ENCODE measurements around the gene BCAP31. TPM values are rescaled to one million over a fixed set of nuclear protein-coding genes. Genes with fewer than 3 reads are reported as not detected.

BCAP31 gene
- total RNA-seq, 1 experiment from 2014 or later = 150 TPM

DNA sequence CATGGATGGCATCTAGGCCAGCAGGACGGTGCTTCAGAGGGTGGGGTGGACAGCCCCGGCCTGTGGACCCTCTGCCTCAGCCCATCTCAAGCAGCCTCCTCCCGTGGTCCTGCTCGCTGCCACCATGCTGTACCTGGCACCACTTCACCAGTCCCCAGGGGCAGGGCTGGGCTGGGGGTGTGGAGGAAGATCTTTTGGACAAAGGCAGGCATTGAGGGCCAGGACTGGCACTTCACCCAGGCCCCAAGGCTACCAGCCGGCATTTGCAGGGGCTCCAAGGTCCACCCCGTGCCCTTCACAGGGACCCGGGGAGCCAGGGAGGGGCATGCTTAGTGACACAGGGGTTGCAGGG lies 40.6 kb upstream of the BCAP31 start:
- Mint-ChIP-seq H3K4me1 (peaks cover 3% of the 10 kb centered on the region; the same call in 1 of the 2 replicates), H3K27me3 (ENCODE audit: low read depth) (no peaks in the 10 kb centered on the region), H3K27ac (no peak overlapping the region), H3K4me3 (no peak overlapping the region), H3K36me3 (no peaks in the 10 kb centered on the region), H3K9me3 (no peaks in the 10 kb centered on the region)
- POLR2A ChIA-PET = no interaction called here
- CTCF ChIA-PET = no interaction called here
- TF ChIP-seq SP1 (CRISPR knock-in tag; conservative IDR thresholded peaks at IDR 0.05) (no peak), ZNF219 (CRISPR knock-in tag; IDR thresholded peaks at IDR 0.05; ENCODE audit: borderline replicate concordance) (no peak), NFE2L1 (CRISPR knock-in tag; IDR thresholded peaks at IDR 0.05) (no peak), SMAD3 (CRISPR knock-in tag; IDR thresholded peaks at IDR 0.05; ENCODE audit: borderline replicate concordance) (no peak), MXD4 (CRISPR knock-in tag; IDR thresholded peaks at IDR 0.05; ENCODE audit: borderline replicate concordance) (no peak), PRRX2 (CRISPR knock-in tag; IDR thresholded peaks at IDR 0.05) (no peak), ZNF232 (CRISPR knock-in tag; IDR thresholded peaks at IDR 0.05) (no peak), CBFB (CRISPR knock-in tag; IDR thresholded peaks at IDR 0.05; ENCODE audit: low read depth) (no peak), SOX15 (CRISPR knock-in tag; IDR thresholded peaks at IDR 0.05) (no peak), OVOL2 (CRISPR knock-in tag; IDR thresholded peaks at IDR 0.05; ENCODE audit: borderline replicate concordance) (no peak), ZBTB21 (CRISPR knock-in tag; IDR thresholded peaks at IDR 0.05; ENCODE audit: borderline replicate concordance) (no peak), ATF1 (CRISPR knock-in tag; IDR thresholded peaks at IDR 0.05) (no peak)
- TF ChIP-seq, protein P1, sequence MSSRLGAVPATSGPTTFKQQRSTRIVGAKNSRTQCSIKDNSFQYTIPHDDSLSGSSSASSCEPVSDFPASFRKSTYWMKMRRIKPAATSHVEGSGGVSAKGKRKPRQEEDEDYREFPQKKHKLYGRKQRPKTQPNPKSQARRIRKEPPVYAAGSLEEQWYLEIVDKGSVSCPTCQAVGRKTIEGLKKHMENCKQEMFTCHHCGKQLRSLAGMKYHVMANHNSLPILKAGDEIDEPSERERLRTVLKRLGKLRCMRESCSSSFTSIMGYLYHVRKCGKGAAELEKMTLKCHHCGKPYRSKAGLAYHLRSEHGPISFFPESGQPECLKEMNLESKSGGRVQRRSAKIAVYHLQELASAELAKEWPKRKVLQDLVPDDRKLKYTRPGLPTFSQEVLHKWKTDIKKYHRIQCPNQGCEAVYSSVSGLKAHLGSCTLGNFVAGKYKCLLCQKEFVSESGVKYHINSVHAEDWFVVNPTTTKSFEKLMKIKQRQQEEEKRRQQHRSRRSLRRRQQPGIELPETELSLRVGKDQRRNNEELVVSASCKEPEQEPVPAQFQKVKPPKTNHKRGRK (CRISPR knock-in tag; IDR thresholded peaks at IDR 0.05; ENCODE audit: borderline replicate concordance) = no peak
- TF ChIP-seq, protein P2, sequence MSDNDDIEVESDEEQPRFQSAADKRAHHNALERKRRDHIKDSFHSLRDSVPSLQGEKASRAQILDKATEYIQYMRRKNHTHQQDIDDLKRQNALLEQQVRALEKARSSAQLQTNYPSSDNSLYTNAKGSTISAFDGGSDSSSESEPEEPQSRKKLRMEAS (CRISPR knock-in tag; IDR thresholded peaks at IDR 0.05) = no peak
- TF ChIP-seq, protein P3, sequence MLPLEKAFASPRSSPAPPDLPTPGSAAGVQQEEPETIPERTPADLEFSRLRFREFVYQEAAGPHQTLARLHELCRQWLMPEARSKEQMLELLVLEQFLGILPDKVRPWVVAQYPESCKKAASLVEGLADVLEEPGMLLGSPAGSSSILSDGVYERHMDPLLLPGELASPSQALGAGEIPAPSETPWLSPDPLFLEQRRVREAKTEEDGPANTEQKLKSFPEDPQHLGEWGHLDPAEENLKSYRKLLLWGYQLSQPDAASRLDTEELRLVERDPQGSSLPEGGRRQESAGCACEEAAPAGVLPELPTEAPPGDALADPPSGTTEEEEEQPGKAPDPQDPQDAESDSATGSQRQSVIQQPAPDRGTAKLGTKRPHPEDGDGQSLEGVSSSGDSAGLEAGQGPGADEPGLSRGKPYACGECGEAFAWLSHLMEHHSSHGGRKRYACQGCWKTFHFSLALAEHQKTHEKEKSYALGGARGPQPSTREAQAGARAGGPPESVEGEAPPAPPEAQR (CRISPR knock-in tag; IDR thresholded peaks at IDR 0.05) = no peak
- TF ChIP-seq, protein P4, sequence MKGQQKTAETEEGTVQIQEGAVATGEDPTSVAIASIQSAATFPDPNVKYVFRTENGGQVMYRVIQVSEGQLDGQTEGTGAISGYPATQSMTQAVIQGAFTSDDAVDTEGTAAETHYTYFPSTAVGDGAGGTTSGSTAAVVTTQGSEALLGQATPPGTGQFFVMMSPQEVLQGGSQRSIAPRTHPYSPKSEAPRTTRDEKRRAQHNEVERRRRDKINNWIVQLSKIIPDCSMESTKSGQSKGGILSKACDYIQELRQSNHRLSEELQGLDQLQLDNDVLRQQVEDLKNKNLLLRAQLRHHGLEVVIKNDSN (CRISPR knock-in tag; IDR thresholded peaks at IDR 0.05) = no peak
- TF ChIP-seq, protein P5, sequence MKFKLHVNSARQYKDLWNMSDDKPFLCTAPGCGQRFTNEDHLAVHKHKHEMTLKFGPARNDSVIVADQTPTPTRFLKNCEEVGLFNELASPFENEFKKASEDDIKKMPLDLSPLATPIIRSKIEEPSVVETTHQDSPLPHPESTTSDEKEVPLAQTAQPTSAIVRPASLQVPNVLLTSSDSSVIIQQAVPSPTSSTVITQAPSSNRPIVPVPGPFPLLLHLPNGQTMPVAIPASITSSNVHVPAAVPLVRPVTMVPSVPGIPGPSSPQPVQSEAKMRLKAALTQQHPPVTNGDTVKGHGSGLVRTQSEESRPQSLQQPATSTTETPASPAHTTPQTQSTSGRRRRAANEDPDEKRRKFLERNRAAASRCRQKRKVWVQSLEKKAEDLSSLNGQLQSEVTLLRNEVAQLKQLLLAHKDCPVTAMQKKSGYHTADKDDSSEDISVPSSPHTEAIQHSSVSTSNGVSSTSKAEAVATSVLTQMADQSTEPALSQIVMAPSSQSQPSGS (CRISPR knock-in tag; IDR thresholded peaks at IDR 0.05; ENCODE audit: borderline replicate concordance, low read depth) = no peak
- TF ChIP-seq, protein P6, sequence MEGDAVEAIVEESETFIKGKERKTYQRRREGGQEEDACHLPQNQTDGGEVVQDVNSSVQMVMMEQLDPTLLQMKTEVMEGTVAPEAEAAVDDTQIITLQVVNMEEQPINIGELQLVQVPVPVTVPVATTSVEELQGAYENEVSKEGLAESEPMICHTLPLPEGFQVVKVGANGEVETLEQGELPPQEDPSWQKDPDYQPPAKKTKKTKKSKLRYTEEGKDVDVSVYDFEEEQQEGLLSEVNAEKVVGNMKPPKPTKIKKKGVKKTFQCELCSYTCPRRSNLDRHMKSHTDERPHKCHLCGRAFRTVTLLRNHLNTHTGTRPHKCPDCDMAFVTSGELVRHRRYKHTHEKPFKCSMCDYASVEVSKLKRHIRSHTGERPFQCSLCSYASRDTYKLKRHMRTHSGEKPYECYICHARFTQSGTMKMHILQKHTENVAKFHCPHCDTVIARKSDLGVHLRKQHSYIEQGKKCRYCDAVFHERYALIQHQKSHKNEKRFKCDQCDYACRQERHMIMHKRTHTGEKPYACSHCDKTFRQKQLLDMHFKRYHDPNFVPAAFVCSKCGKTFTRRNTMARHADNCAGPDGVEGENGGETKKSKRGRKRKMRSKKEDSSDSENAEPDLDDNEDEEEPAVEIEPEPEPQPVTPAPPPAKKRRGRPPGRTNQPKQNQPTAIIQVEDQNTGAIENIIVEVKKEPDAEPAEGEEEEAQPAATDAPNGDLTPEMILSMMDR (IDR thresholded peaks at IDR 0.05) = no peak
- TF ChIP-seq, protein P7, sequence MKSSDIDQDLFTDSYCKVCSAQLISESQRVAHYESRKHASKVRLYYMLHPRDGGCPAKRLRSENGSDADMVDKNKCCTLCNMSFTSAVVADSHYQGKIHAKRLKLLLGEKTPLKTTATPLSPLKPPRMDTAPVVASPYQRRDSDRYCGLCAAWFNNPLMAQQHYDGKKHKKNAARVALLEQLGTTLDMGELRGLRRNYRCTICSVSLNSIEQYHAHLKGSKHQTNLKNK (CRISPR knock-in tag; IDR thresholded peaks at IDR 0.05) = no peak
- TF ChIP-seq, protein P8, sequence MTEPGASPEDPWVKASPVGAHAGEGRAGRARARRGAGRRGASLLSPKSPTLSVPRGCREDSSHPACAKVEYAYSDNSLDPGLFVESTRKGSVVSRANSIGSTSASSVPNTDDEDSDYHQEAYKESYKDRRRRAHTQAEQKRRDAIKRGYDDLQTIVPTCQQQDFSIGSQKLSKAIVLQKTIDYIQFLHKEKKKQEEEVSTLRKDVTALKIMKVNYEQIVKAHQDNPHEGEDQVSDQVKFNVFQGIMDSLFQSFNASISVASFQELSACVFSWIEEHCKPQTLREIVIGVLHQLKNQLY (CRISPR knock-in tag; IDR thresholded peaks at IDR 0.05) = no peak
- DNase-seq (ENCODE audit: low spot score) = no peak
- ATAC-seq = no peak

Data from WTC11 (cell line).